ENCODE data around the gene TENT4B. TPM values are rescaled to one million over a fixed set of nuclear protein-coding genes. Genes with fewer than 3 reads are reported as not detected.

The TENT4B gene
- total RNA-seq, 1 experiment from 2014 or later: 18.3 TPM

- H3K4me1 ChIP-seq (ENCODE audit: insufficient read depth, low read length, poor library complexity, severe bottlenecking): peaks cover 9% of the 10 kb centered on the region
- H3K27ac ChIP-seq (ENCODE audit: low read depth, low read length, poor library complexity, severe bottlenecking): no peak overlapping the region
- H3K4me3 ChIP-seq (ENCODE audit: low read depth, low read length, poor library complexity, severe bottlenecking): no peak overlapping the region
- POLR2A ChIA-PET (ENCODE audit: low non-redundant PET): no interaction called here
- H3K27me3 ChIP-seq (replicated peaks; ENCODE audit: insufficient read depth, low read depth, low read length, poor library complexity): no peaks in the 10 kb centered on the region
- TF ChIP-seq EZH2 (IDR thresholded peaks at IDR 0.05; ENCODE audit: borderline replicate concordance, low read depth, low read length, poor library complexity, severe bottlenecking) (no peak), CTCF (conservative IDR thresholded peaks at IDR 0.05; ENCODE audit: low read depth, low read length) (no peak)
- intact Hi-C loops (cut with micrococcal nuclease; ENCODE audit: unreplicated experiment): no loop called here
- CTCF ChIA-PET: no interaction called here
- no peaks in the 10 kb centered on the region for H3K36me3 ChIP-seq (ENCODE audit: insufficient read depth, low read length, poor library complexity, severe bottlenecking)
- H3K9me3 ChIP-seq (ENCODE audit: low read depth, low read length, poor library complexity, severe bottlenecking): no peaks in the 10 kb centered on the region
- BruUV-seq (replicated peaks): no TSS peak
- DNase-seq (ENCODE audit: low spot score): no peak
Measured at GRCh38 chr16:50160495-50161164, 7.5 kb downstream of the TENT4B start.

- ChIA-PET CTCF (no interaction called here), POLR2A (ENCODE audit: low non-redundant PET) (no interaction called here)
- intact Hi-C loops (cut with micrococcal nuclease; ENCODE audit: unreplicated experiment): no loop called here
- BruUV-seq (replicated peaks): no TSS peak
- TF ChIP-seq CTCF (conservative IDR thresholded peaks at IDR 0.05; ENCODE audit: low read depth, low read length) (no peak), EZH2 (IDR thresholded peaks at IDR 0.05; ENCODE audit: borderline replicate concordance, low read depth, low read length, poor library complexity, severe bottlenecking) (no peak)
- Histone ChIP-seq H3K27ac (ENCODE audit: low read depth, low read length, poor library complexity, severe bottlenecking) (no peak overlapping the region), H3K4me1 (ENCODE audit: insufficient read depth, low read length, poor library complexity, severe bottlenecking) (peaks cover 2% of the 10 kb centered on the region), H3K27me3 (replicated peaks; ENCODE audit: insufficient read depth, low read depth, low read length, poor library complexity) (no peaks in the 10 kb centered on the region), H3K9me3 (ENCODE audit: low read depth, low read length, poor library complexity, severe bottlenecking) (no peaks in the 10 kb centered on the region), H3K4me3 (ENCODE audit: low read depth, low read length, poor library complexity, severe bottlenecking) (no peak overlapping the region), H3K36me3 (ENCODE audit: insufficient read depth, low read length, poor library complexity, severe bottlenecking) (no peaks in the 10 kb centered on the region)
- DNase-seq (ENCODE audit: low spot score): no peak
Measured at GRCh38 chr16:50161950-50162349, 8.8 kb downstream of the TENT4B start.

- ChIA-PET CTCF (no interaction called here), POLR2A (ENCODE audit: low non-redundant PET) (no interaction called here)
- intact Hi-C loops (cut with micrococcal nuclease; ENCODE audit: unreplicated experiment): no loop called here
- BruUV-seq (replicated peaks): no TSS peak
- TF ChIP-seq EZH2 (IDR thresholded peaks at IDR 0.05; ENCODE audit: borderline replicate concordance, low read depth, low read length, poor library complexity, severe bottlenecking) (no peak), CTCF (conservative IDR thresholded peaks at IDR 0.05; ENCODE audit: low read depth, low read length) (no peak)
- Histone ChIP-seq H3K36me3 (ENCODE audit: insufficient read depth, low read length, poor library complexity, severe bottlenecking) (no peaks in the 10 kb centered on the region), H3K27ac (ENCODE audit: low read depth, low read length, poor library complexity, severe bottlenecking) (no peak overlapping the region), H3K9me3 (ENCODE audit: low read depth, low read length, poor library complexity, severe bottlenecking) (no peaks in the 10 kb centered on the region), H3K4me1 (ENCODE audit: insufficient read depth, low read length, poor library complexity, severe bottlenecking) (no peaks in the 10 kb centered on the region), H3K4me3 (ENCODE audit: low read depth, low read length, poor library complexity, severe bottlenecking) (no peak overlapping the region), H3K27me3 (replicated peaks; ENCODE audit: insufficient read depth, low read depth, low read length, poor library complexity) (no peaks in the 10 kb centered on the region)
- DNase-seq (ENCODE audit: low spot score): no peak
Measured at GRCh38 chr16:50165473-50165872, 12.4 kb downstream of the TENT4B start.
